IPS-NIHi11 (cell line): Measurements from ENCODE around the gene FOSB.
A peak's percentile ranks its signal among the peaks of the same experiment; 100 is the strongest.

ENCODE experiments used
- DNase-seq: peaks from one replicate; pipeline ENCODE4 v3.0.0; 2012; ENCODE audit warnings: mixed read lengths, low spot score

FOSB gene

GRCh38 chr19:45442778-45443461 is 24.9 kb upstream of the FOSB start:
- DNase-seq, result no peak

- DNase-seq, result peak; percentile 92
Observed at GRCh38 chr19:45443462-45444317, 24.1 kb upstream of the FOSB start.

- DNase-seq, result peak; percentile 88
Observed at GRCh38 chr19:45444318-45445041, 23.3 kb upstream of the FOSB start.

- no peak for DNase-seq
Observed at GRCh38 chr19:45445139-45445538, 22.7 kb upstream of the FOSB start.

GRCh38 chr19:45446295-45446694 is 21.5 kb upstream of the FOSB start:
- peak; percentile 12 for DNase-seq

GRCh38 chr19:45446944-45447343 is 20.9 kb upstream of the FOSB start:
- no peak for DNase-seq

GRCh38 chr19:45448425-45448756 is 19.4 kb upstream of the FOSB start:
- no peak for DNase-seq

- DNase-seq, result no peak
Observed at GRCh38 chr19:45448887-45449299, 18.9 kb upstream of the FOSB start.

- DNase-seq, result no peak
Observed at GRCh38 chr19:45450012-45450333, 17.8 kb upstream of the FOSB start.

- DNase-seq, result no peak
Observed at GRCh38 chr19:45451131-45451849, 16.5 kb upstream of the FOSB start.

- no peak for DNase-seq
Observed at GRCh38 chr19:45451850-45452387, 15.9 kb upstream of the FOSB start.

- DNase-seq, result peak; percentile 90
Observed at GRCh38 chr19:45455707-45456499, 11.9 kb upstream of the FOSB start.

GRCh38 chr19:45456500-45456815 is 11.3 kb upstream of the FOSB start:
- DNase-seq, result no peak

- DNase-seq, result no peak
Observed at GRCh38 chr19:45457776-45458175, 10.0 kb upstream of the FOSB start.

GRCh38 chr19:45460807-45461347 is 6.9 kb upstream of the FOSB start:
- no peak for DNase-seq

GRCh38 chr19:45462174-45462573 is 5.6 kb upstream of the FOSB start:
- no peak for DNase-seq

- DNase-seq, result no peak
Observed at GRCh38 chr19:45463241-45463640, 4.6 kb upstream of the FOSB start.

- DNase-seq, result no peak
Observed at GRCh38 chr19:45464274-45464673, 3.5 kb upstream of the FOSB start.

GRCh38 chr19:45464852-45465441 is 2.8 kb upstream of the FOSB start:
- no peak for DNase-seq

GRCh38 chr19:45467115-45467455 is 711 bp upstream of the FOSB start:
- peak; percentile 7 for DNase-seq

- no peak for DNase-seq
Observed at GRCh38 chr19:45468159-45468651, 409 bp downstream of the FOSB start.
